HepG2 (cell line): Measurements from ENCODE around the gene FAM234B. TPM values are rescaled to one million over a fixed set of nuclear protein-coding genes. Genes with fewer than 3 reads are reported as not detected.
A peak's percentile ranks its signal among the peaks of the same experiment; 100 is the strongest.

Experiments used
- HDAC2 ChIP-seq: sonication (generic); formaldehyde crosslinking; IDR thresholded peaks from 2 replicates; pipeline ENCODE4 v1.4.0; 2020; ENCODE audit warnings: missing genetic modification reagents
- KAT2B ChIP-seq: fragments of 150-350 bp; IDR thresholded peaks from 2 replicates; pipeline ENCODE4 v1.6.1; 2014; ENCODE audit warnings: low read depth, low read length, borderline replicate concordance
- MLLT10 ChIP-seq: sonication (generic); formaldehyde crosslinking; IDR thresholded peaks from 2 replicates; pipeline ENCODE4 v1.4.0; 2020; ENCODE audit warnings: missing genetic modification reagents
- NFE2L2 ChIP-seq: fragments of 150-350 bp; IDR thresholded peaks from 2 replicates; pipeline ENCODE4 v1.6.1; 2014; ENCODE audit warnings: low read length
- RAD21 ChIP-seq: fragments of 450-650 bp; formaldehyde crosslinking; IDR thresholded peaks from 2 replicates; pipeline ENCODE4 v1.5.0; 2020; ENCODE audit warnings: mild to moderate bottlenecking
- SKI ChIP-seq: fragments of 450-650 bp; IDR thresholded peaks from one replicate; pipeline ENCODE4 v1.6.1; 2018; ENCODE audit warnings: mild to moderate bottlenecking; ENCODE audit not compliant: partially characterized antibody
- ZNF34 ChIP-seq: sonication (generic); formaldehyde crosslinking; IDR thresholded peaks from 2 replicates; pipeline ENCODE4 v1.4.0; 2020; ENCODE audit warnings: mild to moderate bottlenecking, missing genetic modification reagents, borderline replicate concordance
- ZNF510 ChIP-seq: sonication (generic); formaldehyde crosslinking; IDR thresholded peaks from 2 replicates; pipeline ENCODE4 v1.4.0; 2020; ENCODE audit warnings: low read depth, mild to moderate bottlenecking, missing genetic modification reagents
- ZNF614 ChIP-seq: IDR thresholded peaks from 2 replicates; pipeline ENCODE4 v1.6.1; 2018; ENCODE audit warnings: missing biosample characterization, missing genetic modification reagents, inconsistent platforms, borderline replicate concordance
- ZNF879 ChIP-seq: sonication (generic); formaldehyde crosslinking; IDR thresholded peaks from 2 replicates; pipeline ENCODE4 v1.8.1; 2023; ENCODE audit warnings: missing genetic modification reagents
- polyA plus RNA-seq, 8 experiments: library from polyadenylated mRNA; depleted of rRNA in 3 of 8; stranded (reverse) in 7 of 8; unstranded in 1 of 8; fragments of >200 nt; fragmentation: Illumina TruSeq in 4 of 8; extraction: Trizol in 4 of 8; gene quantifications; 2 replicates each; pipeline versions ENCODE4 v1.2.1 to v1.2.3, GENCODE V29; 2011 to 2016; ENCODE audit warnings: low read depth in 4 of 8, missing spikeins in 1 of 8, mixed read lengths in 1 of 8; ENCODE audit not compliant: insufficient read depth in 1 of 8
- total RNA-seq, 5 experiments: library from RNA; depleted of rRNA; stranded (reverse); fragments of >200 nt; fragmentation: Illumina TruSeq; extraction: Trizol; gene quantifications; 2 replicates each; pipeline ENCODE4 v1.2.3, GENCODE V29; 2016; ENCODE audit warnings: low read depth in 1 of 5
- TF ChIP-seq, protein P1 (sequence below): sonication (generic); formaldehyde crosslinking; conservative IDR thresholded peaks from 2 replicates; pipeline ENCODE4 v1.8.0; 2022; ENCODE audit warnings: low read depth, missing genetic modification reagents
- TF ChIP-seq, protein P2 (sequence below): sonication (generic); formaldehyde crosslinking; IDR thresholded peaks from 2 replicates; pipeline ENCODE4 v1.4.0; 2020; ENCODE audit warnings: missing genetic modification reagents
- TF ChIP-seq, protein P3 (sequence below): conservative IDR thresholded peaks from 2 replicates; pipeline ENCODE4 v1.6.1; 2018; ENCODE audit warnings: missing genetic modification reagents
- TF ChIP-seq, protein P4 (sequence below): sonication (generic); formaldehyde crosslinking; IDR thresholded peaks from 2 replicates; pipeline ENCODE4 v1.4.0; 2020; ENCODE audit warnings: missing genetic modification reagents
- TF ChIP-seq, protein P5 (sequence below): sonication (generic); formaldehyde crosslinking; IDR thresholded peaks from 2 replicates; pipeline ENCODE4 v1.5.0; 2020; ENCODE audit warnings: missing genetic modification reagents
- TF ChIP-seq, protein P6 (sequence below): sonication (generic); formaldehyde crosslinking; IDR thresholded peaks from 2 replicates; pipeline ENCODE4 v1.4.0; 2020; ENCODE audit warnings: mild to moderate bottlenecking, missing genetic modification reagents, borderline replicate concordance

FAM234B gene
- total and polyA plus RNA-seq, 2 of the 13 experiments (the other 11 are each of a cell fraction or from before 2014, with no cell fraction given), result 7.8 to 13.8 TPM

DNA sequence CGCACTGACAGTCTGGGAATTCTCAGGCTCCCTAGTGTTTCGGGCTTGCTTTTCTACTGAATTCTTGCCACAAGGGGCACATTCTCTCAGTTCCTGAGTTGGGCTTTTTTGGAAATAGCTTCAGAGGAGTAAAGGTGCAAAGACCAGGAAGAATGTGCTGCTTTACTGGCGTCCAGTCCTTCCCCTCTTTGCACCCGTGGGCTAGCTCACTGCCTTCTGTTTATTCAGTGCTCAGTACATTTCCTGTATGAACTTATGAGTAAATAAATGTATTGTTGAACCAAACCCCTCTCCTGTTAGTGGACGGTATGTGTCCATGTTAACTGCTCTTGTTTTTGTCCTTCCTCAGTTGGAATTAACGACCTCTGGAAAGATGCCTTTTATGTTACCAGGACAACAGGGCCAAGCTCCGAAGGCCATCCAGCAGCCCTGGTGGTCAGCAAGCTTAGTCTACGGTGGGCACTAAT, 35.3 kb downstream of the FAM234B start (continued):
- TF ChIP-seq, protein P1, sequence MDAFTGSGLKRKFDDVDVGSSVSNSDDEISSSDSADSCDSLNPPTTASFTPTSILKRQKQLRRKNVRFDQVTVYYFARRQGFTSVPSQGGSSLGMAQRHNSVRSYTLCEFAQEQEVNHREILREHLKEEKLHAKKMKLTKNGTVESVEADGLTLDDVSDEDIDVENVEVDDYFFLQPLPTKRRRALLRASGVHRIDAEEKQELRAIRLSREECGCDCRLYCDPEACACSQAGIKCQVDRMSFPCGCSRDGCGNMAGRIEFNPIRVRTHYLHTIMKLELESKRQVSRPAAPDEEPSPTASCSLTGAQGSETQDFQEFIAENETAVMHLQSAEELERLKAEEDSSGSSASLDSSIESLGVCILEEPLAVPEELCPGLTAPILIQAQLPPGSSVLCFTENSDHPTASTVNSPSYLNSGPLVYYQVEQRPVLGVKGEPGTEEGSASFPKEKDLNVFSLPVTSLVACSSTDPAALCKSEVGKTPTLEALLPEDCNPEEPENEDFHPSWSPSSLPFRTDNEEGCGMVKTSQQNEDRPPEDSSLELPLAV (CRISPR knock-in tag), result no peak
- TF ChIP-seq SKI, result no peak
- TF ChIP-seq KAT2B, result no peak
- no peak for TF ChIP-seq MLLT10 (CRISPR knock-in tag)
- TF ChIP-seq ZNF614 (CRISPR knock-in tag), result peak; percentile 73; the same call in 1 of the 2 replicates
- no peak for TF ChIP-seq RAD21 (CRISPR knock-in tag)
- TF ChIP-seq, protein P2, sequence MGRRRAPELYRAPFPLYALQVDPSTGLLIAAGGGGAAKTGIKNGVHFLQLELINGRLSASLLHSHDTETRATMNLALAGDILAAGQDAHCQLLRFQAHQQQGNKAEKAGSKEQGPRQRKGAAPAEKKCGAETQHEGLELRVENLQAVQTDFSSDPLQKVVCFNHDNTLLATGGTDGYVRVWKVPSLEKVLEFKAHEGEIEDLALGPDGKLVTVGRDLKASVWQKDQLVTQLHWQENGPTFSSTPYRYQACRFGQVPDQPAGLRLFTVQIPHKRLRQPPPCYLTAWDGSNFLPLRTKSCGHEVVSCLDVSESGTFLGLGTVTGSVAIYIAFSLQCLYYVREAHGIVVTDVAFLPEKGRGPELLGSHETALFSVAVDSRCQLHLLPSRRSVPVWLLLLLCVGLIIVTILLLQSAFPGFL (CRISPR knock-in tag), result no peak
- TF ChIP-seq ZNF34 (CRISPR knock-in tag), result no peak
- TF ChIP-seq, protein P3, sequence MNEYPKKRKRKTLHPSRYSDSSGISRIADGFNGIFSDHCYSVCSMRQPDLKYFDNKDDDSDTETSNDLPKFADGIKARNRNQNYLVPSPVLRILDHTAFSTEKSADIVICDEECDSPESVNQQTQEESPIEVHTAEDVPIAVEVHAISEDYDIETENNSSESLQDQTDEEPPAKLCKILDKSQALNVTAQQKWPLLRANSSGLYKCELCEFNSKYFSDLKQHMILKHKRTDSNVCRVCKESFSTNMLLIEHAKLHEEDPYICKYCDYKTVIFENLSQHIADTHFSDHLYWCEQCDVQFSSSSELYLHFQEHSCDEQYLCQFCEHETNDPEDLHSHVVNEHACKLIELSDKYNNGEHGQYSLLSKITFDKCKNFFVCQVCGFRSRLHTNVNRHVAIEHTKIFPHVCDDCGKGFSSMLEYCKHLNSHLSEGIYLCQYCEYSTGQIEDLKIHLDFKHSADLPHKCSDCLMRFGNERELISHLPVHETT (CRISPR knock-in tag), result no peak
- TF ChIP-seq, protein P4, sequence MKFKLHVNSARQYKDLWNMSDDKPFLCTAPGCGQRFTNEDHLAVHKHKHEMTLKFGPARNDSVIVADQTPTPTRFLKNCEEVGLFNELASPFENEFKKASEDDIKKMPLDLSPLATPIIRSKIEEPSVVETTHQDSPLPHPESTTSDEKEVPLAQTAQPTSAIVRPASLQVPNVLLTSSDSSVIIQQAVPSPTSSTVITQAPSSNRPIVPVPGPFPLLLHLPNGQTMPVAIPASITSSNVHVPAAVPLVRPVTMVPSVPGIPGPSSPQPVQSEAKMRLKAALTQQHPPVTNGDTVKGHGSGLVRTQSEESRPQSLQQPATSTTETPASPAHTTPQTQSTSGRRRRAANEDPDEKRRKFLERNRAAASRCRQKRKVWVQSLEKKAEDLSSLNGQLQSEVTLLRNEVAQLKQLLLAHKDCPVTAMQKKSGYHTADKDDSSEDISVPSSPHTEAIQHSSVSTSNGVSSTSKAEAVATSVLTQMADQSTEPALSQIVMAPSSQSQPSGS (CRISPR knock-in tag), result no peak
- no peak for TF ChIP-seq NFE2L2
- no peak for TF ChIP-seq ZNF510
- TF ChIP-seq, protein P5, sequence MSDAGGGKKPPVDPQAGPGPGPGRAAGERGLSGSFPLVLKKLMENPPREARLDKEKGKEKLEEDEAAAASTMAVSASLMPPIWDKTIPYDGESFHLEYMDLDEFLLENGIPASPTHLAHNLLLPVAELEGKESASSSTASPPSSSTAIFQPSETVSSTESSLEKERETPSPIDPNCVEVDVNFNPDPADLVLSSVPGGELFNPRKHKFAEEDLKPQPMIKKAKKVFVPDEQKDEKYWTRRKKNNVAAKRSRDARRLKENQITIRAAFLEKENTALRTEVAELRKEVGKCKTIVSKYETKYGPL, result no peak
- peak; percentile 88; the same call in 1 of the 2 replicates for TF ChIP-seq HDAC2
- TF ChIP-seq, protein P6, sequence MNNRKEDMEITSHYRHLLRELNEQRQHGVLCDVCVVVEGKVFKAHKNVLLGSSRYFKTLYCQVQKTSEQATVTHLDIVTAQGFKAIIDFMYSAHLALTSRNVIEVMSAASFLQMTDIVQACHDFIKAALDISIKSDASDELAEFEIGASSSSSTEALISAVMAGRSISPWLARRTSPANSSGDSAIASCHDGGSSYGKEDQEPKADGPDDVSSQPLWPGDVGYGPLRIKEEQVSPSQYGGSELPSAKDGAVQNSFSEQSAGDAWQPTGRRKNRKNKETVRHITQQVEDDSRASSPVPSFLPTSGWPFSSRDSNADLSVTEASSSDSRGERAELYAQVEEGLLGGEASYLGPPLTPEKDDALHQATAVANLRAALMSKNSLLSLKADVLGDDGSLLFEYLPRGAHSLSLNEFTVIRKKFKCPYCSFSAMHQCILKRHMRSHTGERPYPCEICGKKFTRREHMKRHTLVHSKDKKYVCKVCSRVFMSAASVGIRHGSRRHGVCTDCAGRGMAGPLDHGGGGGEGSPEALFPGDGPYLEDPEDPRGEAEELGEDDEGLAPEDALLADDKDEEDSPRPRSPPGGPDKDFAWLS (CRISPR knock-in tag), result no peak
- TF ChIP-seq ZNF879, result no peak
